Left renal cortex interstitium (tissue), 4 donors: ENCODE measurements around the gene DHRS7C. TPM values are rescaled to one million over a fixed set of nuclear protein-coding genes. Genes with fewer than 3 reads are reported as not detected.

Source experiments
- DNase-seq, 4 donors: peaks; one replicate each; pipeline ENCODE4 v3.0.0-alpha.2; 2013; ENCODE audit warnings: low read depth in 4 of 4, low spot score in 2 of 4, missing footprints in 1 of 4
- polyA plus RNA-seq, 4 donors: library from polyadenylated mRNA; unstranded; fragments of 120-200 nt; gene quantifications; one replicate each; pipeline ENCODE4 v1.2.1, GENCODE V29; 2013; ENCODE audit not compliant: insufficient read length in 4 of 4

The DHRS7C gene
- polyA plus RNA-seq, 4 donors = not detected

DNA sequence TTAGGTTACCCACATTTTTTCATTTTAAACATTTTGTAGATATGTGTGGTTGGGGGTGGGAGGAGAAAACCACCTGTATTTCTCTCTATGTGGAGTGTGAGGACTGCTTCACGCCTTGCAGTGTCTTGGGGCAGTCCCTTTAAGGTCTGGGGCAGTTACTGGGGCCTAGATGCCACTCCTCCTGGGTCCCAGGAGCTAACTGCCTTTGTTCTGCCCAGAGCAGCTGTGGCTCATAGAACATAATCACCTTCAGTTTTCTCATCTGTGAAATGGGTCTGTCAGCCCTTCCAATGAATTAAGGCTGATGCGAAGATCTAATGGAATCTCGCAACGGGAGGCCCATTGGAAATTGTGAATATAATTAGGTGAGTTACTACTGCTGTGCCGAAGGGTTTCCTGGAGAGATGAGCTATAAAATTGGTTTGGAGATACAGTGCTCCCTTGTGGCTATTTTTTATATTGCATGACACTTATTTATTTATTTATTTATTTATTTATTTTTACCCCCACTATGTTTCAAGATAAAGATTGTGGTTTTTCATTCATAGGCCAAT is 22.9 kb downstream of the DHRS7C start:
- no peak for DNase-seq

- DNase-seq = no peak
Observed at GRCh38 chr17:9767432-9767991, 23.9 kb downstream of the DHRS7C start.

GRCh38 chr17:9766970-9767369 is 24.4 kb downstream of the DHRS7C start:
- DNase-seq = no peak

GRCh38 chr17:9765322-9765721 is 26.1 kb downstream of the DHRS7C start:
- no peak for DNase-seq

GRCh38 chr17:9763643-9764042 is 27.7 kb downstream of the DHRS7C start:
- DNase-seq = no peak

DNA sequence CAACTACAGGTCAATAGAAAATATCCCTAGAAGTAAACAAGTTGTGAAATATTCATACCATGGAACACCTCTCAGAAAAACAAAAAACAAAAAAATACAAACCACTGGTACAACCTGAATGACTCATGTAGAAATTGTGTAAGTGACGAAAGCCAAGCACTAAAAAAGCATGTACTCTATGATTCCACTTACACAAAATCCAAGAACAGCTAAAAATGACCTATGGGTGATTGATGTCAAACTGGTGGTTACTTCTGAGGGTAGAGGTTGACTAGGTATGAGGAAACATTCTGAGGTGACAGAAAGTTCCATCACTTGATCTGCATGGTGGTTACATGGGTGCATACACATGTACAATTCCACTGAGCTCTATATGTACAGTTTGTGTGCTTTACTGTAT is 31.1 kb downstream of the DHRS7C start:
- DNase-seq = no peak

- no peak for DNase-seq
Observed at GRCh38 chr17:9755083-9755482, 36.3 kb downstream of the DHRS7C start.

DNA sequence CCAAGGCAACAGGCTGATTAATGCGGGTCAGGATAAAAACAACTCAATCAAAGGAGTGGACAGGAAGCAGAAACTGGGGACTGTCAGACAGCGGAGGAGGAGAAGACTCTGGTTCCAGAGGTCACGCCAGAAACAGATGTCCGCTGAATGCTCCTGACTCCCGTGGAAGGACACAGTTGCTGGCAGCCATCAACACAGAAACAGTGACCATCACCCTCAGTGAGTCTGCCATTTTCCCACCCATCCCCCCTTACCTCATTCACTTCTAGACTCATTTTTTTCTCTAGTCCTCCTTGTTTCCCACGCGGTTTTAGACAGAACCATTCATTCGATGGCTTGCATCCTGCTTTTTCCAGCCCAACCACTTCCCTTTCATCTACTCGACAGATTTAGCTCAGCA is 40.9 kb downstream of the DHRS7C start:
- DNase-seq = no peak

- DNase-seq = no peak
Observed at GRCh38 chr17:9729735-9730420, 61.5 kb downstream of the DHRS7C start.

GRCh38 chr17:9729034-9729650 is 62.2 kb downstream of the DHRS7C start:
- DNase-seq = peak in 1 of 4 donors; percentile 46

GRCh38 chr17:9728564-9728963 is 62.8 kb downstream of the DHRS7C start:
- no peak for DNase-seq

GRCh38 chr17:9728005-9728404 is 63.4 kb downstream of the DHRS7C start:
- no peak for DNase-seq

GRCh38 chr17:9726291-9726690 is 65.1 kb downstream of the DHRS7C start:
- no peak for DNase-seq

DNA sequence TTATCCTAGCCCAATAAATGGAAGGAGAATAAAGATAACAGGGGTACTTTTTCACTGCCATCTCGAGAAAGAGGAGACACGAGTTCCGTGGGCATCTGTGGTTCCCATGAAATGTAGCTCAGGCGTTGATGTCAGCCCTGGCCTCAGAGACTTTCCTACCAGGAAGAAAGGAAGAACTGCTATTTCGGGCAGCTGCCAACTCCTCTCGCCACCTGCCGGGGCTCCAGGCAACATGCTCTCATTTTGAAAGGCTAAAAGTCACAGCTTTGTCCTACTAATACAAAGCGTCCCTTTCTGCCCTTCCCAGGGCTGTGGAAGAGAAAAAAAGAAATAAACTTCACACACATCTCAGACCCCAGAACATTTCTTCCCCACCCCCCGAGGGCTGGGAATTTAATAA is 65.8 kb downstream of the DHRS7C start:
- DNase-seq = no peak

Other genes with a start within 250 kb of the DHRS7C start
- 10 to 100 TPM; 59.1 to 71.2 (median 61.9) TPM for gene STX8, start 215.8 kb downstream of the DHRS7C start, polyA plus RNA-seq
- 1 to 10 TPM; 1.9 to 5.1 (median 3.3) TPM for gene CFAP52, start 214.9 kb downstream of the DHRS7C start, polyA plus RNA-seq
- gene USP43, start 146.1 kb downstream of the DHRS7C start, polyA plus RNA-seq = 1 to 10 TPM; 5.8 to 9.3 (median 7.3) TPM
- not detected for gene GSG1L2, start 30.5 kb upstream of the DHRS7C start, polyA plus RNA-seq
- not detected for gene GLP2R, start 34.3 kb upstream of the DHRS7C start, polyA plus RNA-seq
- gene RCVRN, start 113.7 kb upstream of the DHRS7C start, polyA plus RNA-seq = under 1 TPM in 3 of 4 donors, not detected in 1; 0.06 to 0.43 (median 0.14) TPM